ENCODE results near the gene HS6ST1.
"Not testable (repeated sequence)": the region's sequence is repeated elsewhere in the genome, so short reads cannot be mapped to it uniquely, and the experiment has no call there.

Gene HS6ST1

DNA sequence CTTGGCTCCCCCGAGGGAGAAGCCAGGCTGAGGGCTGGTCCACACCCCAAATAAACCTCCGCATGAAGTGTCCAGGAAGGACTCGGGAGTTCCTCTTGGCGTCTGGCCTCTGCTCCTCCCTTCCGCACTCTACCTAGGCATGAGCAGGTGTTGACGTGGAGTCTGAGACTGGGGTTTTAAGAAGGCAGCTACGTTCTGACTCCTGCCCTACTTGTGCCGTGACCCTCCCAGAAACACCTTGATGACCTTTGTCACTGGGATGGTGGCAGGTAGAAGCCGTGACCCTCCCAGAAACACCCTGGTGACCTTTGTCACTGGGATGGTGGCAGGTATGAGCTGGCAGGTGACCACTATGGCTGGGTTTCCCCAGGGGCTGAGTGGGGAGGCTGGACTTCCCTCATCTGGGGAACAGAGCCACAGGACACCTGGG lies 54.8 kb downstream of the HS6ST1 start:
- DNase-seq, result no peak

DNA sequence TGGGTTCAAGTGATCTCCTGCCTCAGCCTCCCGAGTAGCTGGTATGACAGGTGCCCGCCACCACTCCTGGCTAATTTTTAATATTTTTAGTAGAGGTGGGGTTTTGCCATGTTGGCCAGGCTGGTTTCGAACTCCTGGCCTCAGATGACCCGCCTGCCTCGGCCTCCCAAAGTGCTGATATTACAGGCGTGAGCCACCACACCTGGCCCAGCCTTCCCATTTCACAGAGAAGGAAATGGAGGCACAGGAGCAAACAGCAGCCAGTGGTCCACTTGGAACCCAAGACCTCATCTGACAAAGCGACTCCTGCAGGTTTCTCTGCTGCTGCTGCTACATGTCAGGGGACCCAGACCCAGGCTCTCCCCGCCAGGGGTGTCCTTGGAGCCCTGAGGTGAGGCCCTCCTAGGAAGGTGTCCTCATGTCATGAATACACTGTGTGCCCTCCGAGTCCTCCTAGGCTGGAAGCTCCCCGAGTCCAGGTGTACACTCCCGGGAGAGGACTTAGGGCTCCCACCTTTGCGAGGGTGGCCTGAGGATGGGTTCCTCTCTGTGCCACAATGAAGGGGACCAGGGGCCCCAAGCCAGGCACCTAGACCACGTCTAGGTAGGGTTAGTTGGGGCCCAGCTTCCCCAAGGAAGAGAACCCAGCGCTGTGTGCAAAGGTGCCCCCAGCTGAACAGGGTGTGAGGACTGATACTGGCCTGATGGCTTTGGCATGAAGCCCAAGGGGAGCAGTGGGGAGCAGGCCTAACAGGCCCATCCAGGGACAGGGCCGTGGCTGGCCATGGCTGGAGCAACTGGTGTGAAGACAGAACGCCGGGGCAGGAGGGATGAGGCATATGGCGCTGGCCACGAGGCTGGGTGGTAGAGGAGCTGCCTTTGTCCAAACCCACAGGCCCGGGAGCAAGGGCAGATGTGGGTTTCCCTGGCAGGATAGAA lies 56.1 kb downstream of the HS6ST1 start:
- DNase-seq, result no peak

DNA sequence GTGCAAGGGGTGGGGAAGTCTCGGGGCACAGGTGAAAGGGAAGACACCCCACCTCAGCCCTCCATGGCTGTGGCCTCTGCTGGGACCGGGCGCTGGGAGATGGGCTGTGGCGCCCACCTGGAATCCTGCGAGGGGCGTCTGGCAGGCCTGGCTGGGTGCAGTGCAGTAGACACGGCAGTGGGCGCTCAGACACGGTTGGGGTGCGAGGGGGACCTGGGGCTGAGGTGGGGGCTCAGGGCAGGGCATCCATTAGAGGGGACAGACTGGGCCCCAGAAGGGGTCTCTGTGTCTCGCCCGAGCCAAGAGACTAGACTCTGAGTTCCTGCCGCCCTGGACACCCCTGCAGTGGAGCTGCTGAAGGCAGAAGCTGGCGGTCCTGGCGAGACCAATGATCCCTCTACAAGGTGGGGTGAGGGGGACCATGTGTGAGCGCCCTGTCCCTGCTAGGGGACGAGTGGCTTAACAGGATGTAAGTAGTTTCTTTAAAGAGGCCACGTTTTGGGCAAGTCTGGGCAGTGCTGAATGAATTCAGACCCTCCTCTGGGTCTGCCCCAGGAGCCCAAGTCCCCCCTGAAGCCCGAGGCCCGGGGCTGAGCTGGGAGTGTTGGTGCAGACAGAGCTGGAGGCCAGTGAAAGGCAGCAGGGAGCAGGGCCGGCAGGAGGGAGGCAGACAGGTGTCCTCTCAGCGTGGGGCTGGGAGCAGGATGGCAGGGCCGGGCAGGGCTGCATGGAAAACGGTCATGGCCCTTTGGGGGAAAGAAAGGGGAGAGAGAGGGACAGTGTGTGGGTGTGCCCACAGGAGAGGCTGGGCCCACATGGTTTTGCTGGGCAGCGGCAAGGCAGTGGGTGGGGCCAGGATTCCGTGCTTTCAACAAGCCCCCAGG lies 57.2 kb downstream of the HS6ST1 start:
- DNase-seq, result no peak

DNA sequence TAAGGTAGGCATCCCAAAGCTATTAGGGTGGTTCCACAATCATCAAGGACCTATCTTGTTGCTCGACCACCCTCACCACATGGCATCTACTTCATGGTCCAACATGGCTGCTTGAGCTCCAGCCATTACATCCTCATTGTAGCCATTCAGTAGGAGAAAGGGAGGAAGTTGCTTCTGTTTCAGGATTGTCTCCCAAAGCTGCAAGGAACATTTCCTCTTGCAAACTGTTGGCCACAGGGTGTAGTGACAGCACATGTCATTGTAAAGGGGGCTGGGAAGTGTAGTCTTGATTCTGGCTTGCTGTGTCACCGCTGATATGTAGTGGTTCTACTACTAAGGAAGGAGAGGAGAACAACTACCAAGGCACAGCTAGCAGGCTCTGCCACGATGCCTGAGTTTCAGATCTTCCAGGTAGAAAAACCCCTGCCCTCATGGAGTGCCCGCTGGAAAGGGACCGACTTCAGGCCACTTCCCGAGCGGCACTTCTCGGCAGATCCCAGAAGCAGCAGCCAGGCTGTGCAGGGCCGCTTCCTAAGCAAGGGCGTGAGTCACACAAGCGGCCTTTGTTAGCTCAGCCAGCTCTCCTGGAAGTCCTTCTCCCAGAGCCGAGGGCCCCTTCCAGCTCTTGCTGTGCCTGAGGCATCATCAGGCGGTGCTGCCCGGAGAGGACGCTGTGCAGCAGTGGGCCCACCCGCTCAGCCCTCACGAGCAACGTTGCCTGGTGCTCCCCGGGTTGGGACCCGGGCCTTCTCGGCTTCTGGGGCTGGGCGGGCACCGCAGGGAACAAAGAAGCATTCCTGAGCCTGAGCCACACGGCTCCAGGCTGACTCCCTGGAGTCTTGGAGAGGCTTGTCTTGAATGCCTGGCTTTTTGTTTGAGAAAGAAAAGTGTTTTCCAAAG lies 58.2 kb downstream of the HS6ST1 start:
- no peak for DNase-seq

DNA sequence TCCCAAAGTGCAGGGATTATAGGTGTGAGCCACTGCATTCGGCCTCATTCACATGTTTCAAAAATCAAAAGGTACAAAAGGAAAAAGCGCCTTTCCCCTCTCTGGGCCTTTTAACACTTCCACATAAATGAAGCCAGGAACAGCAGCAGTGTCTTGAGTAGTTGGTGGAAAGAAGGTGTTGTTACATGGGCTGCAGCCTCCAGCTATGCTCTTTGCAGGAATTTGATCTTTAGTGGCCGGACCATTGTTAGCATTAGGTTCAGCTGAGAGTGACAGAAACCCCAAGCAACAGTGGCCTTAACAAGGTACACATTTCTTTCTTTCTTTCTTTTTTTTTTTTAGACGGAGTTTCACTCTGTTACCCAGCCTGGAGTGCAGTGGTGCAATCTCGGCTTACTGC lies 59.1 kb downstream of the HS6ST1 start:
- no peak for DNase-seq

DNA sequence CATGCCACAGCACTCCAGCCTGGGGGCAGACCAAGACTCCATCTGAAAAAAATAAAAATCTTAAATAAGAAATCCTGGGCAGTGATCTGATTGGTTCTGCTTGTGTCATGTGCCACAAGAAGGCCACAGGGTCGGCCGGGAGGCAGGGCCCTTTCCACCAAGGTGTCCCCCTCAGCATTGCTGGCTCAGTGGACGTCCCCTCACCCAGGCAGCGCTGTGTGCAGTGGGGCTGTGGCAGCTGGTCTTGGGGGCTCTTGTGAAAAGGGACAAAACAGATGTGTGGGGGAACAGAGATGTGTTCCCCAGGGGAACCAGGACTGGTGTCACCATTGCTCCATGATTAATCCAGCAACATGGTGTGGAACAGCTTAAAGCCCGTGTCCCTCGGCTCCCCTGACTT lies 60.5 kb downstream of the HS6ST1 start:
- DNase-seq, result no peak

DNA sequence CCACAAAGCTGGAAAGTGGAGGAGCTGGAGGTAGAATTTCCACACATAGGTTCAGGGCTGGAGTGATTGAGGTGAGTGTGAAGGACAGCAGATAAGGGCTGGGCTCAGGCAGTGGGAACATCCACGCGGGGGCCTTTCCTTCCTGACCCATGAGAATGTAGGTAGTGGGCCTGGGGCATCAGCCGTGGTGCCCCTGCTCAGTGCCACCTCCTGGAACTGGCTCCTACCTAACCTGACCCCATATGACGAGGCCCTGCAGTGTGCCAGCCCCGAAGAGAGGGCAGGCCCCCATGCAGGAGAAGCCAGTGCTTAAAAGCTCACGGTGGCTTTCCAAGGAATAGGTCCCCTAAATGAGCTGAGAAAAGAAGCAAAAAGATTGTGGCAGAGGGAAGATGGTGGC lies 66.2 kb downstream of the HS6ST1 start:
- DNase-seq, result no peak

DNA sequence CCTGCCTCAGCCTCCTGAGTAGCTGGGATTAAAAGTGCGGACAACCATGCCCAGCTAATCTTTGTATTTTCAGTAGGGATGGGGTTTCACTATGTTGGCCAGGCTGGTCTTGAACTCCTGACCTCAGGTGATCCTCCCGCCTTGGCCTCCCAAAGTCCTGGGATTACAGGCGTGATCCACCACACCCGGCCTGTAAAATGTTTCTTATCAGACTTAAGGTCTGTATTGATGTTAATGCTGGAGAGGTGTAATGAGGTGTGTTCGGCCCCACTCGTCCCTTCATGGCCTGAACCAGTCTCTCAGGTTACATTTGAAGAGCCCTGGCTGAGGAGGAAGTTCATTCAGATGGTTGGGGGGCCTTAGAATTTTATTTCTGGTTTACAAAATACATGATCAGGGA lies 66.6 kb downstream of the HS6ST1 start:
- DNase-seq, result not testable (repeated sequence)

DNA sequence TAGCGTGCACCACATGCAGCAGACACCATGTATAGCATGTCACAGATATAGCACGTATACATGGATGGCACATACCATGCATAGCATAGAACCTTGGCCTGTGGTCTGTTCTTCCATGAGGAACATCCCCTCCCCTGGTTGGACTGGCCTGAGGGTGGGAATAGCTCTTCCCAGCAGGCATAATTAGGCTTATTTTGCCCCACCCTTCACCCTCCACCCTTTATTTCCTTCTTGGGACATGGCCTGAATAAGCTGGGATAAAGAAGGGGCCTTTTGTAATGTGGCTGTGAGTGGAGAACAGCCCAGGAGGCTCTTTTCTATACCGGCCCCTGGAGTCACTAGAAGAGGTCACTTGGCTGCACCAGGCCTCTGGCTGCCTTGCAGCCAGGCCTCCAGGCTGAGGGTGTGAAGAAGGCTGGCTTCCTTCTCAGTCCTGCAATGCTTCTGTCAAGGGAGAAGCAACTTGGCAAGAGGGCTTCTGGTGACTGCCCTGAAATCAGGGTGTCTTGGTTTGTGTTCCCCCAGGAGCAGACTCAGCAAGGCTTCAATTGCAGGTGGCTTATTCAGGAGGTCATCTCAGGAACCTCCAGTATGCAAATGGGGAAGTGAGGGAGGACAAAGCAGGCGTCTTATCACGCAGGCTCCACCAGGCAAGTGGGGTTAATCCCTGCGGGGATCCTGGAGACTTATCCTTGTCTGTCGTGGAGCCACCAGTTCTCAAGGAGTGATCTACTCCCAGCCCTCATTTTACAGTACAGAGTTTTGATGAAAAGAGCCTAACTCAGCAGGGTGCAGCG lies 68.2 kb downstream of the HS6ST1 start:
- DNase-seq, result no peak

DNA sequence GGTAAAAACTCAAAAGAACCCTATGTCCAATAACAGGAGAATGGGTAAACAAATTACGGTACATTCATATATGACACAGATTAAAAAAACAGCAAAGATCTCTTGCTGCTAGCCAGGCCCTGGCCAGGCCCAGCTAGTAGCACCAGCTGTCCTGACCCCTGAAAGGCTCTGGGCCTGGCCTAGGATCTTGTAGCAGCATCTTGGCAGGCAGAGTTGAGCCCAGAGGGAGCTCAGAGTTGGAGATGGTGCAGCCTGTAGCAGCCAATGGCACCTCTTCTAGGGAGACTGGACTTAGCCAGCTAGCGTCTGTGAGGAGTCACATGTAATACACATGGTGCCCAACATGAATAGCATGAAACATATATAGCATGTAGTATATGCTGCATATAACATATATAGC lies 69.1 kb downstream of the HS6ST1 start:
- DNase-seq, result no peak

DNA sequence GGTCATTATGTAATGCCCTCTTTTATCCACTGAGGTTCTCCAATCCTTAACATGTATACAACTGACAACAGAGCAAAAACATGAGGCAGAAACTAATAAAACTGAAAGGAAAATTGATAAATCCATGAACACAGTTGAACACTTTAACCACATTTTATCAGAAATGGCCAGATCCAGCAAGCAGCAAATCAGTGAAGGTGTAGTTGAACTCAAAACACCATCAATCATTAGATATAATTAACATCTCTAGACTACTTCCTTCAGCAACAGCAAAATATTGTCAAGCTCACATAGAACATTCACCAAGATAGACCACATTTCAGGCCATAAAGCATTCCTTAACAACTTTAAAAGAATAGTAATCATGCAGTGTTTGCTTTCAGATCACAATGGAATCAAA lies 72.9 kb downstream of the HS6ST1 start:
- no peak for DNase-seq

DNA sequence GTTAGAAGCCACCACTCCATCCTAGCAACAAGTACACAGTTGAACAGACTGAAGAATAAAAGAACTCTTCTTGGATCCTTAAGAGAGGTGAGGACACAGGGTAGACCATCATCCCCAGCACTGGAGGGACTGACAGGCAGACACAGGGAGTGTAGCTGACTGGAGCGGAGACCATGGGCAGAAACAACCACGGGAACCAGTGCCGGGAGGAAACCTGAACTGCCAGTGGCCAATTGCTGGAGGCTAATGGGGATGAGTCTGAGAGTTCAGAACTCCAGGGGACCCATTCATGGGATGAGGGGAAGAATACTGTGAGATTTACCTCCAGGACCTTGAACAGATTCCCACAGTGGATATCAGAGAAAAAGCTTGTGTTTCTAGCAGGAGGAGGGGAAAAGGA lies 76.8 kb downstream of the HS6ST1 start:
- DNase-seq, result no peak

DNA sequence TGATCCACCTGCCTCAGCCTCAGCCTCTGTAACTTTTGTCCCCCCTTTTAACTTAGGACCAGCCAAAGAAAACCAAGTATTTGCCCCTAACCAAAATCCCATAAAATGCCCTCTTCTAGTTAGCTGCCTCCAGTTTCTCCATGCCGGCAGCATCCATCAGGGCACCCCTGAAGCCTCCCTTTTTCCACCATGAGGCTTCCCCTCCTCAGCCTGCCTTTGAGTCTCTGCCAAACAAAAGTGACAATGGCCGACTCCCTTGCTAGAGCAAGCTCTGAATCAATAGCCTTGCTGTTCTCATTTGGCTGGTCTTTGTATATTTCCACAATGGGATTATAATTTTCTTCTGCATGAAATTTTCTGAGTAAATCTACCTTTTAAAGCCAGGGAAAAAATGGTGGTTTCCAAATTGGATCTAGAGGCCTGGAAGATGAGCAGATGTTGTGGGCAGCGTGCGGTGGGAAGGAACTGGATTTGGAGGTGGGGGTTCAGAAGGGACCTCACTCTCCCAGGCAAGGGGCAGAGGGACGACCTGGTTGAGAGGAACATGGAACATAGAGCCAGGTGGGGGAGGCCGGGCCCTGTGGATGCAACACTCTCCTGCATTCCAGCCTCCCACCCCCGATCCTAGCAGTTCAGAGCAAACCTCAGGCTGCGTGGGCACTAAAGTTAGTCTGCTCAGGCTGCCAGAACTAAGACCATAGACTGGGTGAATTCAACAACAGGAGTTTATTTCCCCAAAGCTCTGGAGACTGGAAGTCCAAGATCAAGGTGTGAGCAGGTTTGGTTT lies 80.6 kb downstream of the HS6ST1 start:
- DNase-seq, result no peak

DNA sequence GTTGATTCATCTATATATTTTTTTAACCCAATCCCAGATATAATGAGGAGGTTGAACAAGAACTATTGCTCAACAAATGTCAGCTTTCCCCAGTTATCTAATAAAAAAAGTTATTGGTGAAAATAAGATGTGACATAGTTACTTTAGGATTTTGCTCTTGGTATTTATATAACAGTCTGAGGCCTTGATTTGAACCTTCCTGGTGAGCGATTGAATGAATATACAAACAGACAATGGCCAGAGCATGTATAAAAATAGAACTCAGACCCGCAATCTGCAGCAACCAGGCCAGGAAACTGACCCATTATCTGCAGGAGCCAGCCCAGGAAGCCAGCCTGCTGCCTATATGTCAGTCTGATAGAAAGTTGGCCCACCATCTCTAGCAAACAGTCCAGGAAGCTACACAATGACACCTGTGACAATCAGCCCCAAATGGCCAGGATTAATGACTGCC lies 81.6 kb downstream of the HS6ST1 start:
- no peak for DNase-seq

DNA sequence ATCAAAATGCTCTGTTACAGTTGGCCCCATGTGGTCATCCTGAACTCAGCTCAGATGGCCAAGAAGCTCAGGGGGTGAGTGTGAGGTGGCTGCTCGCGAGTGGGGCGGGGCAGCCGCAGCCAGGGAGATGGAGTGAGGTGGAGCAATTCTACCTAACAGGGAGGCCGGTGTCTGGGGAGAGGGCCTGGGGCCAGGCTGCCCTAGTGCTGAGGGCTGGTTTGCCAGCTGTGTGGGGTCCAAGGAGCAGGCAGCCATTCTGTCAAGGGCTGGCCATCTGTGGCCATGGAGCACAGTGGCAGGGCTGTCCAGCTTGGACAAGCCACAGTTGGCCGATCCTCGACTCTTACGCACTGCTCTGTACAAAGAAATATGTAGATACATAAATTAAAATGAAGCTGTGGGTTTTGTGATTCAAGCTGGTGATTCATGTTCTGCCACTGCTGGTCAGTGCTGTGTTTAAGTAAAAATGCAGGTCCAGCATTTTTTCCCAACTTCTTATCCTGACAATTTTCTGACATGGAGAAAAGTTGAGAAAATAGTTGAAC lies 82.1 kb downstream of the HS6ST1 start:
- peak; percentile 7 to 36 (median 36) for DNase-seq

DNA sequence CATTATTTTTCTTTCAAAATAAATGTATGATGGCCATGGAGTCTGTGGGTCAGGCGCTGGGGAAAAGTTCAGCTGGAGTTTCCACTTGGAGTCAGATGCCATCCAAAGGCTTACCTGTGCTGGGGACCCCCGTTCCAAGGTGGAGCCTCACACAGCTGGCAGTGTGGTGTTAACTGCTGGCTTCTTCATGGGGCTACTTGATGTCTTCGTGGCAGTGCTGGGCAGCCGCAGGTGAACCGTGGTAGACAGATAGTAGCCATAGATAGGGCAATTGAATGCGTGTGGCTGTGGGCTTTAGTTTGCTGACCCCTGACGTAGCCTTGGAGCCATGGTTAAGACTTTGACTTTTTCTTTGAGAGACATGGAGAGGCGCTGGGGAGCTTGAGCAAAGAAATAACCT lies 83.1 kb downstream of the HS6ST1 start:
- DNase-seq, result no peak

DNA sequence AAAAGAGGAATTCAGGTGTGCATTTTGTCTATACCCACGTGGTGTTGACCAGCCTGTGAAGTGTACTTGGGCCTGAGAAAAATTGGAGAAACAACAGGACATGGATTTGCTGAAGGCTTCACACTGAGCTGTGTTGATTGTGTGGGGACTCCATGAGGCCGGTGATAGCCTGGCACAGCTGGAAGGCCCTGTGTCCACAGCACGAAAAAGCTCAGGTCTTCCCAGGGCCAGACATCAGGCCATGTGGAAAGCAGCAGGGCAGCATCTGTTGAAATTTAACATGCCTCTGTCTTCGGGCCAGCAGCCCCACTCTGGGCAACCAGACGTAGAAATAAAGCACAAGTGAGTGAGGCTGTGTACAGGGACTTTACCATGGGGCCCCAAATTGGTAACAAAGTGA lies 84.1 kb downstream of the HS6ST1 start:
- no peak for DNase-seq

DNA sequence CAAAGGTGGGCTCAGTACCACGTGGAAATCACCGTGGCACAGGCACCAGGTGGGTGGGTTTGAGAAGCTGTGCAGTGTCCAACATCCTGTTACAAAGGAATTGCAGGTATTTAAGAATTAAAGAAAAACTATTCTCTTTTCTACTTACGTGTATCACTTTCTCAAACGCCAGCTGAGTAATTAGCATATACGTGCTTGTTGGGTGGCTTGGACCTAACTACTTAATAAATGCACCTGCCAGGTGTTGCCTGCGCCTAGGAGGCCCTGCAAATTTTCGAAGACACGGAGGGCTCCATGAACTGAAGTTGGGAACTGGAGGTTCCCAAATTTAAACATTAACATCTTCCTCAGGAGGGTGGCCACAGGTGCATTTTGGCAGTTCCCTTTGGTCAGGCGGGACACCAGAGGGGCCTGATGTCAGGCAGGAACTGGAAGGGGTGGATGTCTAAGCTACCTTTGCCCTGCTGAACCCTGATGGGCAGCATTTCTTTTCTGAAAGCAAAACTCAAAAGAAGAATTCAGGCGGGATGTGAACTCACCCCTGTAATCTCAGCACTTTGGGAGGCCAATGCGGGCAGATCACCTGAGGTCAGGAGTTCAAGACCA lies 84.8 kb downstream of the HS6ST1 start:
- DNase-seq, result no peak

DNA sequence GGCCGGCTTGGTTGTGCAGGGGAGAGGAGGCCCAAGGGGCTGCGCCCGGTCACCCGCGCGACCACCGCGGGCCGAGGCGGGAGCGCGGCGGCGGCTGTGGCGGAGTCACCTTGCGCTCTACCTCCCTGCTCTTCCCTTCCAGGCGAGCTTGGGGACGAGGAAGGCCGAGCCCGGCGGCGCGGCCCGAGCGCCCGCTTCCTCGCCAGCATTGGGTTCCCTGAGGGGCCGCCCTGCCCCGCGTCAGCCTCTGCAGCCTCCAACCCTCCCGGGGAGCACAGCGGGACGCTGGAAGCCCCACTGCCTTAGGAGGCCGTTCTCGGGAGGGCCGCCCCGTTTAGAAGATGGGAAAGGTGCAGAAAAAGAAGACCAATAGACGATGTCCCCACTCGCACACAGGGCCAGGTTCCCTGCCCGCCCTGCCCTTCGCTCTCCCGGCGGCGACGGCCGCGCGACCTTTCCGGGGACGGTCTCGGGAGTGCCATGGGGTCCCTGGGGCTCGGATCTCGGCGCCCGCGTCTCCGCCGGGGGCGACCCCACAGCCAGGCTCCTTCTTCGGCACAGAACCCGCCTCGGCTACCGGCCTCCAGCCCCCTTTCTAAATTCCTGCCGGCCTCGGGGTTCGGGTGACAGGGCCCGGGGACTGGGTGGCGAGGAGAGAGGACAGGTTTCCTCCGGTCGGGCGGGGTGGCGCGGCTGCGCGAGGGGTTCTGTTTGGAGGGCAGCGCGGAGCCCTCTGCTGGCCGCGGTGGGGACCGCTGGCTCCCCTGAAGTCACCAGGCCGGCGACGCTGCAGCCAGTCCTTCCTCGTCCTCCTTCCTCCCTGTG lies 85.5 kb downstream of the HS6ST1 start:
- peak; percentile 83 to 95 (median 91) for DNase-seq
